ENCODE results near the gene HPF1.

GRCh38 chr4:169745291-169745690 lies 12.5 kb downstream of the HPF1 start:
- TF ChIP-seq CTCF (IDR thresholded peaks at IDR 0.05) (no peak), CDX4 (CRISPR knock-in tag; IDR thresholded peaks at IDR 0.05; ENCODE audit: borderline replicate concordance) (no peak), SMAD4 (CRISPR knock-in tag; IDR thresholded peaks at IDR 0.05) (no peak), CREB1 (CRISPR knock-in tag; IDR thresholded peaks at IDR 0.05) (no peak), ZNF121 (CRISPR knock-in tag; IDR thresholded peaks at IDR 0.05) (no peak), NR2C2 (CRISPR knock-in tag; IDR thresholded peaks at IDR 0.05) (no peak), OVOL2 (CRISPR knock-in tag; IDR thresholded peaks at IDR 0.05; ENCODE audit: borderline replicate concordance) (no peak), MAX (CRISPR knock-in tag; IDR thresholded peaks at IDR 0.05) (no peak), PREB (CRISPR knock-in tag; IDR thresholded peaks at IDR 0.05; ENCODE audit: borderline replicate concordance) (no peak), MLX (CRISPR knock-in tag; IDR thresholded peaks at IDR 0.05) (no peak), SP1 (CRISPR knock-in tag; conservative IDR thresholded peaks at IDR 0.05) (no peak), E2F5 (CRISPR knock-in tag; IDR thresholded peaks at IDR 0.05) (no peak), ELF4 (CRISPR knock-in tag; IDR thresholded peaks at IDR 0.05; ENCODE audit: low read depth) (no peak), ZNF138 (CRISPR knock-in tag; conservative IDR thresholded peaks at IDR 0.05) (no peak)
